Measurements from ENCODE around the gene TIAM2.

Gene TIAM2

DNA sequence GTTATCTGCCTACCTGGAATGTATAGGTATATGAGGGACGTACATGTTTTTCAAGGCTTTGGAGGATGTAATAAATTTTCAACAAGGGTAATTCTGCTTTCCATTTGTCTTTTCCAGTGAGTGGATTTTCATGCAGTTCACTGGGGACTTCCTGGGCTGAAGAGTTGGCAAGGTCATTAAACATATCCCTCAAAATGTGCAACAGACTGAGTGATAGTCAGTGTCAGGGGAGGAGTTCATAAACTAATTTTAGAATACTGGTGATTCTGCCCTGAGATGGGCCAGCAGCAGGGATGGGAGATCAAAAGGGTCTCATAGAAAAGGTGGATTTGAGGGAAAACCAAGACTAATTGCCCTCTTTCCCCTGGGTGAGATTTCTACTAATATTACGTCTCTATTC is 146.4 kb downstream of the TIAM2 start:
- no peak for DNase-seq

DNA sequence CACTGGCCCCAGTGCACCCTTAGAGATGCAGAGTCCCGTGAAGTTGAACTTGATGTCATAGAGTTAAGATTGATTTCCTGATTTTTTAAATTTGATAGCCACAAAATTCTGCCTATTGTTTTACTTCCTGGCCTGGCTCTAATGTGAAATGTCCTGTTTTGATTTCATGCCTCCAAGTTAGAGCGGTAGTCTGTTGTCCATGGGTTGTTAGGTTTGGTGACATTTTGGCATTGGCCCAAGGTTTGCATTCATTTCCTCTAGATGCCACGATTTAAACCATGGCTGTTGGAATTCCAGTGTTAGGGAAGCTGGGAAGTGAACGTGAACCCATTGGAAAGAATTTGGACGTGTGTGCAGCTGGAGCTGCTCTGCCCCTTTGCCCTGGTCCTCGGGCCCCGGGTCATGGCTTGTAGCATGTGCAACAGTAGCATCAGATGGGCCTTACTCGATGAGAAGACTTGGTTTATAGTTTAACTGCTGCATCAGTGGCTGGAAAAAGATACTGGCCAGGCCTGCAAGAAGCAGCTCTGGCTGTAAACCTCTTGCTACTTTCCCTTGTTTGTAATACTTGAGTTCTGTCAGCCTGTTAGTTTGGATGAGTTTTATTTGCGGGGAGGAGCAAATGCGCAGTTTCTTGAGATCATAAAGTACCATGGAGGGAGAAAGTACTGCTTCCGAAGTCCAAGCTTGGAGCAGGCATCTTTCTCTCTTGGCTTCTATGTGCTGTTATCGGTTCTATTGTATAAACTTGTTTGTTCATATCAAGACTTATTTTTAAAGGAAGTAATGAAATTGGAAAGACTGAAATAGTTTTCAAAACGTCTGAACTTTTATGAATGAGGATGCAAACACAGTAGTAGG is 147.3 kb downstream of the TIAM2 start:
- no peak for DNase-seq

DNA sequence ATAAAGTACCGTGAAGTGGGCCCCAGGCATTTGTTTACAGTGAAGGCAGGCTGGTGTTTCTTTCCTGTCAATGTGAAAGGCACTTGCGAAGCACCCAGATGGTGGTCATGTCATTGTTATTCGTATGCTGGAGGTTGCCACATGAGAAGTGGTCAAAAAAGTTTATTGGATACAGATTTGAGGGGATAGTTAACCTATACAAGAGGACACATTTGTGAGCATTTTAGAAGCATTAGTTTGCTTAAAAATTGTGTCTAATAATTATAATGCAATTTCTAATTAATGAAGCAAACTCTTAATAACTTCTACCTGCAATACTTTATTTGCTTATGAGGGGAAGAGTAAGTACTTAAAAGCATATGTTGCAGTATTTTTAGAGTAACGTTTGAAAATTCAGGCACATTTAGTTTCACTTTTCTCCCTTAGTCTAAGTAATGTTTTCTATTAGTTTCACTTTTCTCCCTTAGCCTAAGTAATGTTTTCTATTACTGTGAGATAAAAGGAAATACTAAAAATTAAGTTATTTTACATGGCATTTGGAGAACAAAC is 148.0 kb downstream of the TIAM2 start:
- DNase-seq: no peak

DNA sequence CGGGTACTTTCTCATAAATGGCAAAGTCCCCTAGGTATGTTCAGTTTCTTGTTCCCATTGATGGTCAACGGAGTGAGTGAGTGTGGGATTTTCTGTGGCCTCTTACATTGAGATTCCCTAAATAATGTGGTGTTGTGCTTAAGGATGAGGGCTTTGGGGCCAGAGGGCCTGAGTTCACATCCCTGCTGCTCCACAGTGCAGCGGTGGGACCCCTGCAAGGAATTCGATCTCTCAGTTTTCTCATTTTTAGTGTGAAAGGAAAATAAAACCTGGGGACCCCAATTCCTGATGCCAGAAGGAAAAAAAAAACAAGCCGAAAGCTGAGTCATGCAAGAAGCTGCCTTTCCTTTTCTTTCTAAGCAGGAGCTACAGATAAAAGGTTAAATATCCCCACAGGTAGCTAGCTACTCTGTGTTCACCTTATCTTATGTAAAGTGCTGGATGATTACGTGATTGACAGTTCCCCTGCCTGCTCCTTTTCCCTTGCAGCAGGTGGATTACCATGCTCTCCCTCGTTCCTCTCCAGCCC is 148.5 kb downstream of the TIAM2 start:
- no peak for DNase-seq

DNA sequence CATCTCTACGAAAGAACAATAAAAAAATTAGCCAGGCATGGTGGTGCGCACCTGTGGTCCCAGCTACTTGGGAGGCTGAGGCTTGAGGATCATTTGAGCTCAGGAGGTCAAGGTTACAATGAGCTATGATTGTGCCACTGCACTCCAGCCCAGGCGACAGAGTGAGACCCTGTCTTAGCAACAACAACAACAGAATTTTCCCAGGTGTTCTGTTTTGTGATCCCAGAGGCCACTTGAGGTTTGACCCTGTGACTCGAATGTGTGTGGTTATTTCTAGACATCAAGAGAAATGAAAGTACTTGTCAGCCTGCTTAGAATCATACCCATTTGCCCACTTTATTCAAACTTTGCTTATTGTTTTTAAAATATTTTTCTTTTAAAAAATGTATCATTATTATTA is 151.1 kb downstream of the TIAM2 start:
- no peak for DNase-seq

DNA sequence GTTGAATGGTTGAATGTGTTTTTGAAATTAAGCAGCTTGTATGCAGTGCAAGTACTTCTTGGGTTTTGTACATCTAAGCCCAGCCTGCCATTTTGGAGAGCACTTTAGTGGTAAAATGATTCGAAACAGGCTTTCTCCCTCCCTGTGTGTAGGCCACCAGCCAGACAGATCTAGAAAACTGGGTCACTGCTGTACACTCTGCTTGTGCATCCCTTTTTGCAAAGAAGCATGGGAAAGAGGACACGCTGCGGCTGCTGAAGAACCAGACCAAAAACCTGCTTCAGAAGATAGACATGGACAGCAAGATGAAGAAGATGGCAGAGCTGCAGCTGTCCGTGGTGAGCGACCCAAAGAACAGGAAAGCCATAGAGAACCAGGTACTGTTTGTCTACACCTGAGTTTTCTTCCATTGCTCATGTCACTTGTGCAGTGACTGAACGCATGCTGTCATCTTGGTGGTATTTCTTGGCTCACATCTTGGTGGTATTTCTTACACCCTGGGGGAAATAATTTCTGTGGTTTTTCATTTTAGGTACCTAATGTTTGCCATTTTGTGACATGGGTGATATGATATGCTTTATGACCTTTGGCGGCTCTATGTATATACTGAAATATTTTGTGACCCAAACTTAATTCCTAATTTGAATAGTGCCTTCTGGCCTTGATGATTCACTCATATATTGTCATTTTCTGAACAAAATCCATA is 153.0 kb downstream of the TIAM2 start:
- DNase-seq: no peak

DNA sequence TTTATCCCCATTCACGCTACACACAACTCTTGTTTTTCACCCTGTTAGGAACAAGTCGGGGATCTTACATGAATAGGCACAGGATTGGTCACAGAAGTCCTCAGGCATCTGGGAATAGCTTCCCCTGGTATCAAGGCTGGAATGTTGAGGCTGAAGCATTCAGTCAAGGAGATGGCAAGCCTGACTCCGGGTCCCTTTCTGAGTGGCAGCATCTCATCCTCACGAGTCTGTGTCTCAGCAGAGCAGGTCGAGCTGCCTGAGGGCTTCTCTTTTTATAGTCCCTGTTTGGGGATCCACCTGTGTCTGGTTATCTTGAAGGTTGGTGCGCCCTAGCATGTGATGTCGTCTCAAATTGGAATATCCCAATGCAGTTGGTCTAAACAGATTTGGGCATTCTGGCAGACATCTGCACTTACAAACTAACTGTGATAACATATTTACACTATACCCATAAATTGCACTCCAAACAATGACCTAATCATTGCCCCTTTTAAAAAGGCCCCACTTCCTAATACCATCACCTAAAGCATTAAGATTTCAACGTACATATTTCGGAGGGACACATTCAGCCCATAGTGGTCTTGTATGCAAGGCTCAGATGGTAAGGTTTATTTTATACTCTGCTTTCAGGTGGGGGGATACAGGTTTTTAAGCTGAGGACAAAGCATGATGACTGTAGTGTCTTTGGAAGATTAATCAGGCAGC is 156.0 kb downstream of the TIAM2 start:
- no peak for DNase-seq

DNA sequence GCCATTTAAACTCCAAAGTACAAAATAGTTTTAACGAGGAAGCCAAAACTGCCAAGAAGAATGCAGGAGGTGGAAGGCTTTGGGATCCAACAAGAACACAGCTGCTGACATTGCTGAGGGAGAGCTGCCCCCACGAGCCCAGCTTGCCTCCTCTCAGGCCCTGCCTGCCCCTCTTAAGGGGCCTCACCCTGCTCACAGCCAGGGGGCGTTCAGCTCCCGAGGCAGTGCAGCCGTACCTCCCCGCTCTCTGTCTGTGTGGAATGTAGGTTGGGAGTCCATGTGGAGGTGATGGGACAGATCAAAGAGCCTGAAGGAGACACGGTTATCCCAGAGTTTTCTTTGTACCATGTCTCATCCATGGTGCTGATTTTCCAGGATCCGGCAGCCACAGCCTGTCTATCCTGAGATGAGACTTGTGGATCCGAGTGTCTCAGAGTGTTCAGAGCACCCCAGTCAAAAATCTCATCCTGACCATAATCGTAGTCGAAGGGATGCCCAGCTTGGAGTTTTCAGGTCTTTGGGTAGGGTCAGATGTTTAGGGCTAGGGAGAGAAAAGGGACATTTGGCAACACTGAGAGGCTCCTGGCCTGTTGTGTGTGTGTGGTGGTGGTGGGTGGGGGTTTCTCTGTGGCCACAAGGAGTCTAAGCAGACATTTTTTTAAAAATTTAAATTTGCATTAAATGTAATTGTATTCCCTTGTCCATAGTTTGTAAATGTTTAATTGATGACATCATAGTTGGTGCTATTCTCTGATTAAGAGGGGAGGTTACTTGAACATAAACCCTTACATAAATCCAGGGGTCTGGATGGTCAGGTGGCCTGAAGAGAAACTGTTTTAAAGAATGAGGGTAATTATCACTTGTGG is 157.3 kb downstream of the TIAM2 start:
- no peak for DNase-seq

DNA sequence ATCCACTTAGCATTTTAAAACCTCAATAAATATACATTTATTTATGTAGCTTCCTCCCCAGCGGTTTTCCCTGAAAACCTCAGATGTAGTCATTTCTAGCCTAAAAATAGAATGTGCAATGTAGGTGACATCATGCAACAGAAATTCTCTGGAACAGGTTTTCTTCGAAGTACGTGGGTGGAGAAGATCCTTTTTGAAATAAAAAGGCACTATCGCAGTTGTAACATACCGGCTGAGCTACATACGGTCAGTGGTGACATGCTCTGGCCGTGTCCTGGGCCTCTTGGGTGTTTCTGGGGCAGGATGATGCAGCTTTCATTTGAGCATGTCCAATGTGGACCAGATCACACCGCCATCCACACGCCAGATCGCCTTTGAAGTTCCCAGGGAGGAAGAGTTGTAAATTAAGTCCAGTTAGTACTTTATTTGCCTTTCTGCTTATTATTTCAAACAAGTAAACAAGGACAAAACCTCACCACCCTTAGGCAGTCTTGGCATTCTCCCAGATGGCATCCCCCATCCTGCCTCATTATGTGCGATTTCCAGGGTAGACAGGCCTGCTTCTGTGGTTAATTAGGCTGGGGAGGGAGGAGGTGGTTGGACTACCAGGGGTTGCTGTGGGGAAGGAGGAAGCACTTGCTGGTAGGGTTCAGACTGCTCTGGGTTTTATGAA is 159.2 kb downstream of the TIAM2 start:
- DNase-seq: peak; percentile 78

DNA sequence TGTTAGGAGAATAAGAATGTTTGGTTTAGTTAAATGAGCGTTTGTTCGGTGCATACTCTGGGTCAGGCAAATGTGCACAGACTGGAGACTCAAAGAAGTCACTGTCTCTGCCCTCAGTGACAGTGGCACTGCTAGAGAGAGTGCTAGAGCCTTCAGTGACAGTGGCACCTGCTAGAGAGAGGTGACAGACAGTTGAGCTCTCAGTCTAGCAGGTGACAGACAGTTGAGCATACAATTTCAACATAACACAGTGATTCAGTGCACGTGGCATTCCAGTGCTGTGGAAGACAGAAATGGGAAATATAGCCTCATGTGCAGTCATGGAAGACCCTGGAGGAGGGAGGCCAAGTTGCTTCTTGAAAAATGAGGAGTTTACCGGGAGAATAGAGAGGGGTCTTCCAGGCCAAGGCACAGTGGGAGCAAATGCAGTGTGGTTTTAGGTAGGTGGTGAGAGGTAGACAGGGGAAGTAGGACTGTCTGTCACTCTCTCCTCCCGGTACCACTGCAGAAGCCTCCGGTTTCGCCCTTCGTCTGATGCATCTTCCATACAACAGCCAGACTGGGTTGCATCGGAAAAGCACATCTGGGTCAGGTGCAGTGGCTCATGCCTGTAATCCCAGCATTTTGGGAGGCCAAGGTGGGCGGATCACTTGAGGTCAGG is 160.8 kb downstream of the TIAM2 start:
- no peak for DNase-seq

DNA sequence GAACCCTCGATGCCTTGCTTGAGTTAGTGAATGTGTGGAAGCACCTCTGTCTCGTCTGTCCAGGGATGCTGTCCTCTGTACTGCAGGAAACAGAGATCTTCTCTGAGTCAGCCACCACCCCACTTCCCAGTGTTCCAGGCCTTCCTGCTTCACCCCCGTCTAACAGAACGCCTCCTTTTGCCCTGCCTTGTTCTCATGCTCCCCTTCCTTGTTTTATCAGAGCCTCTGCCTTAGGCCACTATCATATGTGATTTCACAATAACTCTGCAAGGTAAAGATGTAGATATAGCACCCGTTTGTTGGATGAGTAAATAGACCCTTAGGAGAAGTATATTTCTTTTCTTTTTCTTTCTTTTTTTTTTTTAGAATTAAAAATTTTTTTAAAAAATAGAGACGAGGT is 162.0 kb downstream of the TIAM2 start:
- no peak for DNase-seq

DNA sequence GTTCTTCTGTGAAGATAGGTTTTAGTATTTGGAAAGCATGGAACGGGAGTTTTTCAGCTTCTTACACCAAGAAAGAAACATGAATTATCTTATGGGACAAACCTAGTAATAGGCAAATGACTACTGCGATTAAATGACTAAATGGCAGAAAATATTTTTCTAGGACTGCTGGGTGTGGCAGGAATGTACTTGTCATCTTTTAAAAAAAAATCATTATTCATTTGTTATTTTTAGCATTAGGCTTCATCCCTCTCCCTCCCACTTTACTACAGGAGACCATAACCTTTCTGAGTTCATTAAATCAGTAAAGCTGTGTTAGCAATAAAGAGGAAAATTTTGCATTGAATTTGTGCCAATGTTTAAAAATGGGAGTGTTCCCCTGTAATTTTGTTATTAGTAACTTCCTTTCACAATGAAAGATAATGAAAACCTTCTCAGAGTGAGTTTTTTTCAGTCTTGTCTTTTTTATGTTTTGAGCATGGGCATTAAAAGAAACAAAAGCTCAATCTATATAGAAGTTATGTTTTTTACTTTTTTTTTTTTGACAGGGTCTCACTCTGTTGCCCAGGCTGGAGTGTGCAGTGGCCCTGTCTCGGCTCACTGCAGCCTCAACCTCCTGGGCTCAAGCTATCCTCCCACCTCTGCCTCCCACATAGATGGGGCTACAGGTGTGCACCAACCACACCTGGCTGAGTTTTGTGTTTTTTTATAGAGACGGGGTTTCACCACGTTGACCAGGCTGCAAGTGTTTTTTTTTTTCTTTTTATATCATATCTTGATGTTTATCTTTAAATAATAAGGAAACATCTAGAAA is 163.1 kb downstream of the TIAM2 start:
- DNase-seq: no peak

DNA sequence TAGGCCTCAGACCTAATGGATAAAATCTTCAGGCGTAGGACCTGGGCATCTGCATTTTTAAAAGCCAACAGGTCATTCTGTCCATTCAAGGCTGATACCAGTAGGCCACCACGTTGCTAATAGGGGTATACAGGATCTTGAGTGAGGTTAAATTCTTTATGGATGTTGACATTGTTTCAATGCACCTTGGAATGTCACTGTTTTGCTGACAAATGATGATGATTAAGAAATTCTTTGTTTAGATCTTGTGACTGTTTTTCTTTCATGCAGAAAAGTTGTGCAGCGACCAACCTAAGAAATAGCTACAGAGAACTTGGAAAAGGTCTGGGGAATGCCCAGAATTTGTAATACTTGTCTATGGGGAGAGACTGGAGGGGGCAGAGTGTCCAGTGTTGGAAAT is 167.6 kb downstream of the TIAM2 start:
- no peak for DNase-seq

DNA sequence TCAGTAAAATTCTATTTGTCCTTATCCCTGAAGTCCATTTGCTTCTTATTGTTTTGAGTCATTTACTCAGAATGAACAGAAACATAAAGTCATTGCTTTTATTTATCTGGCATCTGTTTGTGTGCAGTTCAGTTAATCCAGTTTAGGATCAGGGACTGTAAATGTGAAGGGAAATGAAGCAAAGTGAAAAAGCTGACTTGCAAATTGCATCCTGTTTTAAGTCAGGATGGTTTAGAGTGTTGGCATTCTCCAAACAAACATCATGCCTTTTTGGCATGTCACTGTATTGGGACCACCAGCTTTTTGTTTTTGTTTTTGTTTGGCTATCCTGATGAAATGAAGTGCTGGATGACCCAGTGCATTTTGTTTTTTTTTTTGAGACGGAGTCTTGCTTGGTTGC is 168.5 kb downstream of the TIAM2 start:
- DNase-seq: no peak

DNA sequence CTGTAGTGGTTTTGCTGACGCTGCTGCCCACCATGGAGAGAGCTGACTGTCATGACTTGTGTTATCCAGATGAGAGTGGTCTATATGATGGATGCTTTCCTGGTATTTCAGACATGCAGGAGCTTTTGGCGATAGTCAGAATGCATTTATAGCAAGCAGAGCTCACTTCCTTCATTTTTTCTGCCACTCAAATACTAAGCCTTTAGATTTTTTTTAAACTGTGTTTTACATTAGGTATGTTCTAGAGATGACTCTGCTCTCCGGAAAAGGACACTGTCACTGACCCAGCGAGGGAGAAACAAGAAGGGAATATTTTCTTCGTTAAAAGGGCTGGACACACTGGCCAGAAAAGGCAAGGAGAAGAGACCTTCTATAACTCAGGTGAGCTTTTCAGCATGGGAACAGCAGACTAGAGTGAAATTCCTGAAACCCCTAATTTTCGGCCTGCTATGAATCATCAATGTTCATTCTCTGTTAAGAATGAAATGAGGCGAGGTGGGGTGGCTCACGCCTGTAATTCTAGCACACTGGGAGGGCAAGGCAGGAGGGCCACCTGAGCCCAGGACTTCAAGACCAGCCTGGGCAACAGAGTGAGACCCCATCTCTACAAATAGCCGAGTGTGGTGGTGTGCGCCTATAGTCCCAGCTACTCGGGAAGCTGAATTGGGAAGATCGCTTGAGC is 170.1 kb downstream of the TIAM2 start:
- no peak for DNase-seq

DNA sequence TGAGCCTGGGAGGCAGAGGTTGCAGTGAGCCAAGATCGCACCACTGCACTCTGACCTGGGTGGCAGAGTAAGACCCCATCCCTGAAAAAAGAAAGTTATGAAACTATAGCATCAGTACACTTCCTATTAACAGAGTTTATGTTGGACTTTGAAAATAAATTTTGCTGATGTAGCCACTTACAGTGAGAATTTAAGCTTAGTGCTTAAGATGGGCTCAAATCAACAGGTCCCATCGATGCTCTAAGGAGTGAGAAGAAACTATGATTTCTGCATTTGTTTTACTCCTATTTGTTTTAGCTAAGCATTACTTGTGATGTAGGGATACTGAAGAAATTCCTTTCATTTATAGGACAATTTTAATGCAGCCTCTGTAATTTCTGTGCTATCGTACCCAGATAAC is 175.4 kb downstream of the TIAM2 start:
- no peak for DNase-seq

DNA sequence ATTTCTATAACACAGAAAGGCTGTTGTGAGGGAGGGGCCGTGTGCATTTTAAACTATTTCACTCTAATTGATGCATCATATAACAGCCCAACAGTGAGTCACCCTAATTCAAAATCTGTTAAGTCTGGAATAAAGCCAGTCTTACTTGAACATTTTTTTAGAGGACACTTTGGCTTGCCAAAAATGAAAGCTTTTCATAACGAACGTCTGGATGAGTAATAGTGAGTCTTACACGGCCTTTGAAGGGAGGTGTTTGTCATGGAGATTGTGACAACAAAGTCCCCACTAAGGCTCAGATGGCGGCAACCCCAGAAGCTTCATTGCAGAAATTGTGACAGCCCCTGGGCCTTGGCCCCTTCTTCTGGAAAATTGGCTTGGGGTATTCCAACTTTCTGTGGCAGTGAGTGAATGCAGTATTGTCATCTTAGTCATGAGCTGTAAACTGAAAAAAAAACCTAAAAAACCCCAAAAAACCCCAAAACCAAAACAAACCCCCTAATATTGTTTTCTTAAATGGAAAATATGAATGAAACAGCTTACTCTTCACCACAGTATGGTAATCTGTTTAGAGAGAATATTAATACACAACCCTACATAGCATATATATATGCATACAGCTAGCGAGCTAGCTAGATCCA is 176.1 kb downstream of the TIAM2 start:
- peak; percentile 74 for DNase-seq

DNA sequence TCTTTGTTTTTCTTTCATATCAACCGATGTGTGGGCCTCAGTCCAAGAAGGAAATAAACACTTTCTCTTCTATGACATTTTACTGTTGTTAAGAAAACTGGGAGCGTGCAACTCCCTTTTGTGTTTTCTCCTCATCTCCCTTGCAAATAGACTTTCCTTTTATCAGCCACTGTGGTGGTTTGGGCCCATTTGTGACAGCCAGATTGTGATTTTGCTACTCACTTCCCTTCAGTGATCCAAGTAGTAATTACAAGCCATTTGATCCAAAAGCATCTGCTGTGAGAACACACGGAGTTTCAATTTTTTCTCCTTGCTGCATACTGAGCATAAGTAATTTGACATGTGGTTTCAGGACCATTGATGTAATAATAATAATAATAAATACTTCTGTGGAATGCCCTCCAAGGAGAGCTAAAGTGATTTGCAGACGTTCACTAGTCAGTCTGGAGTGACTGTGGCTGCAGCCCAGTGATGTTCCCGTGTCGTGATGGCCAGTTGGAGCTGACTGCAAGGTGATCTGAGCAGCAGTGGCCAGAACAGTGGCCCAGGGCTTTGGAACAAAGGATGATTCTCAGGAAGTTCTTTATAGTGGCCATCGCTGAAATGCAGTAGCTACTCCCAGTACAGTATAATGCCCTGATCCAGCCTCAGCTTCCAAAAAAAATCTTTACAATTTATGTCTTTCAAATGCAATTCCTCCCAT is 176.8 kb downstream of the TIAM2 start:
- DNase-seq: no peak

Data from amniotic stem cell (primary cell).